ENCODE measurements around the gene SURF1.

GRCh38 chr9:133357656-133358055 lies 1.4 kb upstream of the SURF1 start:
- TF ChIP-seq CTCF (IDR thresholded peaks at IDR 0.05; ENCODE audit: borderline replicate concordance, extremely low read depth, low read length, poor library complexity, severe bottlenecking), result no peak
- no peak for TF ChIP-seq EZH2 (IDR thresholded peaks at IDR 0.05; ENCODE audit: borderline replicate concordance, low read depth, low read length, severe bottlenecking)

All from DND-41 (cell line).